ENCODE measurements around the gene TTK.

The TTK gene

GRCh38 chr6:80004173-80005072, at the start of gene TTK:
TSS of gene TTK (plus strand) at chr6:80004649. CDS start at chr6:80005844, 1,195 bp downstream.
- TF ChIP-seq CTCF (conservative IDR thresholded peaks at IDR 0.05; ENCODE audit: low read depth, low read length), result no peak

GRCh38 chr6:79954849-79955248, 49.6 kb upstream of the TTK start:
- DNase-seq (ENCODE audit: low read depth), result no peak
- no peak overlapping the region for H3K4me3 ChIP-seq (ENCODE audit: low read depth, low read length)
- no peak for TF ChIP-seq CTCF (conservative IDR thresholded peaks at IDR 0.05; ENCODE audit: low read depth, low read length)

More at GRCh38 chr6:80004173-80005072, at the start of gene TTK:
- peak within 1 kb of the TSS; percentile 85 for H3K4me3 ChIP-seq (ENCODE audit: low read depth, low read length)
- peak; percentile 97 for DNase-seq (ENCODE audit: low read depth)

GRCh38 chr6:79964607-79965081, 39.8 kb upstream of the TTK start:
- no peak overlapping the region for H3K4me3 ChIP-seq (ENCODE audit: low read depth, low read length)
- DNase-seq (ENCODE audit: low read depth), result no peak
- no peak for TF ChIP-seq CTCF (conservative IDR thresholded peaks at IDR 0.05; ENCODE audit: low read depth, low read length)

GRCh38 chr6:79967178-79967577, 37.3 kb upstream of the TTK start:
- DNase-seq (ENCODE audit: low read depth), result no peak
- H3K4me3 ChIP-seq (ENCODE audit: low read depth, low read length), result no peak overlapping the region
- no peak for TF ChIP-seq CTCF (conservative IDR thresholded peaks at IDR 0.05; ENCODE audit: low read depth, low read length)

- H3K4me3 ChIP-seq (ENCODE audit: low read depth, low read length), result no peak overlapping the region
- TF ChIP-seq CTCF (conservative IDR thresholded peaks at IDR 0.05; ENCODE audit: low read depth, low read length), result no peak
- no peak for DNase-seq (ENCODE audit: low read depth)
These were observed 34.7 kb upstream of the TTK start for GRCh38 chr6:79969784-79970183.

- no peak for DNase-seq (ENCODE audit: low read depth)
- no peak for TF ChIP-seq CTCF (conservative IDR thresholded peaks at IDR 0.05; ENCODE audit: low read depth, low read length)
- no peak overlapping the region for H3K4me3 ChIP-seq (ENCODE audit: low read depth, low read length)
These were observed 33.3 kb upstream of the TTK start for GRCh38 chr6:79971193-79971592.

- no peak for TF ChIP-seq CTCF (conservative IDR thresholded peaks at IDR 0.05; ENCODE audit: low read depth, low read length)
These were observed 22.8 kb upstream of the TTK start for GRCh38 chr6:79981652-79982051.

More at GRCh38 chr6:79981652-79982051, 22.8 kb upstream of the TTK start:
- no peak for DNase-seq (ENCODE audit: low read depth)
- no peak overlapping the region for H3K4me3 ChIP-seq (ENCODE audit: low read depth, low read length)

Data from choroid plexus epithelial cell (primary cell).